Measurements from ENCODE around the gene DOCK6.
"Not testable (repeated sequence)": the region's sequence is repeated elsewhere in the genome, so short reads cannot be mapped to it uniquely, and the experiment has no call there.

Gene DOCK6

DNA sequence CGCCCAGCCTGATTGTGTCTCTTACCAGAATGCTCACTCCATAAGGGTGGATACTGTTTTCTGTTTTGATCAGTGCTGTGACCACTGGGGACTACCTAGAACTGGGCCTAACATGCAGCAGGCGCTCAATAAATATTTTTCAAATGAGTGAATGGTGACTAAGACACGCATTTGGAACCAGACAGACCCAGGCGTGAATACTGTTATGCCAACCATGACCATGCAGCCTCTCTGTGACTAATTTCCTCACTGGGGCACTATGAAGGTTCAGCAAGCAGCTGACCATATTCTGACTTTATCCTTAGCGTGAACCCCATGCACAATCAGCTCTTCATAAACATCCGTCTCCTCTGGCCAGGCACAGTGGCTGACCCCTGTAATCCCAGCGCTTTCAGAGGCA lies 93.8 kb downstream of the DOCK6 start:
- no peak for DNase-seq

DNA sequence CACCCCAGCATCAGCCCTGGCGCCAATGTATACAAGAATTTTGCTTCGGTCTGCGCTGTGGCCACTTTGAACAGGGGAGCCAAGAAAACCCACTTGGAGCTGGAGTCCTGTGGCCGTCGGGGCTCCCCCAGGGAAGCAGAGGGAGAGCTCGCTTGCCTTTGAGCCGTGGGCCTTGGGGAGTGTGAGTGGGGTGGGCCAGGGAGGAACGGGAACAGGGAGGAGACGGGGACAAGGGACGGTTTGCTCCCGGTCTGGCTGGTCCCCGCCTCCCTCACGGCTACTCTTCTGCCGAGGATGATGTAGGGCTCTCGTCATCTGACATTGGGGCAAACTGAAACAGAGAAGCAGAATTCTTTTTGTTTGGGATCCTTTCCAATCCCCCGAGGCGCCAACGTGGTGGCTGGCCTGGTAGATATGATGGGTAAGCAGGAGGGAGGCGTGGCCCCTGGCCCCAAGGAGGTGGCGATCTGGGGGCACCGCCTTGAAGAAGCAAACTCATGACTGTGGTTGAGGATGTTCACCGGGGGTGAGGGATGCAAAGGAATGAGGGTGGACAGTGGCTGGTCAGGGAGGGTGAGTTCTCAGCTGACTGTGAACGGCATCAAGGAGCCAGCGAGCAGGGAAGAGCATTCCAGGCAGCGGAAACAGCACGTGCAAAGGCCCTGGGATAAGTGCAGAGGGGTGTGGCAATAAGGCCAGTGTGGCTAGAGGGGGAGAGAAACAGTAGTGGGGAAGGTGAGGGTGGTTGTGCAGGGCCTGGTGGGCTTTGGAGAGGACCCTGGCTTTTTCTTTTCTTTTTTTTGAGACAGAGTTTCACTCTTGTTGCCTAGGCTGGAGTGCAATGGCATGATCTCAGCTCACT lies 95.8 kb downstream of the DOCK6 start:
- DNase-seq, result no peak

DNA sequence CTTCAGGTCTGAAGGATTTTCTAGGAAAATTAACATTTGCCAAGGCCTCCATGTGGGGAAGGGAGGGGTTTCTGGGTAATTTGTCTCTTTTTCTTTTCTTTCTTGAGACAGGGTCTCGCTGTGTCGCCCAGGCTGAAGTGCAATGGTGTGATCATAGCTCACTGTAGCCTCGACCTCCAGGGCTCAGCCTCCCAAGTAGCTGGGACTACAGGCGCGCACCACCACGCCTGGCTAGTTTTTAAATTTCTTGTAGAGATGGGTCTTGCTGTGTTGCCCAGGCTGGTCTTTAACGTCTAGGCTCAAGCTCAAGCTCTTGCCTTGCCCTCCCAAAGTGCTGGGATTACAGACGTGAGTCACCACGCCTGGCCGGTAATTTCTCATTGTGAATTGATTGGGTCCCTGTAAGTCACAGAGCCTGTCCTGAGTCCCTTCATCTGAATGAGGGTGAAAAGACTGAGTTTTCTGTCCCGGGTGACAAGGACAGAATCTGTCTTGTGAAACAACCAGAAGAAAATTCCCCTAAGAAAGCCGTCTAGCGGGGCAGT lies 96.8 kb downstream of the DOCK6 start:
- DNase-seq, result no peak

- DNase-seq, result no peak
These were observed 97.4 kb downstream of the DOCK6 start for GRCh38 chr19:11164879-11165406.

GRCh38 chr19:11164296-11164695 lies 98.0 kb downstream of the DOCK6 start:
- DNase-seq, result no peak

DNA sequence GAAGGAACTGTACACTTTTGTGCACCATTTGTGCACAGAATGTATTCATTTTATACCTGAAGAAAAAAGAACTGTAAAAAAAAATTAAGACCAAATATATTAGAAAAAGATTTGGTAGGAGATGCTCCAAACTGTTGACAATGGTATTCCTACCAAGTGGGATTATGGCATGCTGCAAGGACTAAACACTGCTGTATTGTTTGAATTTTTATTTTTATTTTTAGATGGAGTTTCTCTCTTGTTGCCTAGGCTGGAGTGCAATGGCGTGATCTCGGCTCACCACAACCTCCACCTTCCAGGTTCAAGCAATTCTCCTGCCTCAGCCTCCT lies 101.9 kb downstream of the DOCK6 start:
- DNase-seq, result not testable (repeated sequence)

GRCh38 chr19:11159598-11160439 lies 102.5 kb downstream of the DOCK6 start:
- DNase-seq, result no peak

GRCh38 chr19:11155373-11156120 lies 106.8 kb downstream of the DOCK6 start, which contains the start of gene SPC24:
Gene SPC24, minus strand, starts transcription at chr19:11155782. Its CDS starts 6 bp downstream, at chr19:11155776.
- peak; percentile 97 for DNase-seq

GRCh38 chr19:11154683-11155047 lies 107.7 kb downstream of the DOCK6 start:
- no peak for DNase-seq

DNA sequence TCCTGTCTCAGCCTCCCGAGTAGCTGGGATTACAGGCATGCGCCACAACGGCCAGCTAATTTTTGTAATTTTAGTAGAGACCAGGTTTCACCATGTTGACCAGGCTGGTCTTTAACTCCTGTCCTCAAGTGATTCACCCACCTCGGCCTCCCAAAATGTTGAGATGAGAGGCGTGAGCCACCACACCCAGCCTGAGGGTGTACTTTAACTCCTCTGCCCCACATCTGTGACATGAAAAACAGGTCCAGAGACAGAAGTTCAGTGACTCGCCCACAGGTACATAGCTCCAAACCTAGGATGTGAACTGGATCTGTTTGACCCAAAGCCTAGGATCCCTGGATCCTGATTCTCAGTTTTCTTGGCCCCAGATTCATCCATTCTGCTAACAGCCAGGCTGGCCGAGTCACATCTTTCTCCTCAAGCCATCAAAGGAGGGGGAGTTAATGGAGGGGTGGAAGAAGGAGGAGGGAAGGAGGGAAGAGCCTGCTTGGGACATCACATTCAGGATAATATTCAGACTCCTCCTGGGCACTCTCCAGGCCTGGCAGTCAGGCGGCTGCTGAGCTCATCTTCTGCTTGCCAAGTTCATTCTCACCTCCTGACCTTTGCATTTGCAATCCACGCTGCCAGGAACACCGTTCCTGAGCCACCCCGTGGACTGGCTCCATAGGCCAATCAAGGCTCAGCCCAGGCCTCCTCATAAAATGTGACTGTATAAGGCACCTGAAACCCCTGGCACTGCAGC lies 109.8 kb downstream of the DOCK6 start:
- DNase-seq, result peak; percentile 13

DNA sequence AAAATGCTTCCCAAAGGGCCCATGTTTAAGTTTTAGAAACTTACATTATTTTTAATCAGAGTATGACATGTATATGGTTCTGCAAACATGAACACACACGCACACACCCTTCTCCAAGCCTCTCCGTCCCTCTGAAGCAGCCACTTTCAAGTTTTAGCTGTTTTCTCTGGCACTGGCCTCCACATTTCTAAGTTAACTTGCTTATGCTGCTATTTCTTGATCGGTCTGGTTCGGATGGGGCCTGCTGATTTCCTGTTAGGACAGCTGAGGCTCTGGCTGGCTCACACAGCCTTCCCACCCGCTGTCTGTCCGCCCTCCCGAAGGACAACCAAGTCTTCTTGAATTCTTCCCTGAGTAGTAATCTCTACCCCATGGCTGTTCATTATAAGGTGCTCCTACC lies 111.1 kb downstream of the DOCK6 start:
- no peak for DNase-seq

Data from COR-L47 (cell line).